GM12872 (cell line): ENCODE results near the gene DAB1.

ENCODE experiments used
- CTCF ChIP-seq: IDR thresholded peaks from 3 replicates; pipeline ENCODE4 v1.5.1; 2011; ENCODE audit warnings: low read depth, mild to moderate bottlenecking, low read length, moderate library complexity; ENCODE audit not compliant: insufficient read depth

The DAB1 gene

GRCh38 chr1:57024428-57024827, 399.4 kb downstream of the DAB1 start:
- no peak for TF ChIP-seq CTCF

GRCh38 chr1:57020216-57020615, 403.6 kb downstream of the DAB1 start:
- no peak for TF ChIP-seq CTCF

- TF ChIP-seq CTCF, result no peak
These were observed 404.5 kb downstream of the DAB1 start for GRCh38 chr1:57019236-57019839.

- TF ChIP-seq CTCF, result no peak
These were observed 405.7 kb downstream of the DAB1 start for GRCh38 chr1:57018119-57018518.

- peak; percentile 51 for TF ChIP-seq CTCF
These were observed 406.1 kb downstream of the DAB1 start for GRCh38 chr1:57017717-57018116.

- TF ChIP-seq CTCF, result no peak
These were observed 406.7 kb downstream of the DAB1 start for GRCh38 chr1:57017200-57017599.

- no peak for TF ChIP-seq CTCF
These were observed 408.8 kb downstream of the DAB1 start for GRCh38 chr1:57015071-57015470.
